Stimulated activated CD8-positive, alpha-beta memory T cell treated with anti-CD3 and anti-CD28 coated beads, Interleukin-15, amount 100 ng/mL, for 48 hours (primary cell): ENCODE data around the gene TAOK2.
"Not testable (repeated sequence)": the region's sequence is repeated elsewhere in the genome, so short reads cannot be mapped to it uniquely, and the experiment has no call there.

Experiments used
- DNase-seq, 2 donors: peaks; one replicate each; pipeline ENCODE4 v3.0.0-alpha.2; 2020; ENCODE audit warnings: low read depth in 2 of 2

The TAOK2 gene

DNA sequence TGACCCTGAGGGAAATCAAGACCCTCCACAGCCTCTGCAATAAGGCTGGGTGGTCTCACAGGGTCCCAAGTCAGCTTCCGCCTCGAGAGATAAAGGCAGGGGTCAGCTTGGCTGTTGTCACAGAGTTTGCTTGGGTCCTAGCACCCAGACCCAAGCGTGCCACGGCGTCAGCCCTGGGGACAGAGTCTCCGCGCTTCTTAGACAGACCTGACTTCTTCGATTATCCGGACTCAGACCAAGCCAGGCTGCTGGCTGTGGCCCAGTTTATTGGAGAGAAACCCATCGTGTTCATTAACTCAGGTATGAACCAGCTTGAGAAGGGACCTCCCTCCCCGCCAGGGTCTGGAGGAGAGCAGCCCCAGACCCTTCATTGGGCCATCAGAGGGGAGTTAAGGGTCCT lies 49.9 kb downstream of the TAOK2 start:
- no peak for DNase-seq

- DNase-seq: no peak
These were observed 50.8 kb downstream of the TAOK2 start for GRCh38 chr16:30024451-30024850.

DNA sequence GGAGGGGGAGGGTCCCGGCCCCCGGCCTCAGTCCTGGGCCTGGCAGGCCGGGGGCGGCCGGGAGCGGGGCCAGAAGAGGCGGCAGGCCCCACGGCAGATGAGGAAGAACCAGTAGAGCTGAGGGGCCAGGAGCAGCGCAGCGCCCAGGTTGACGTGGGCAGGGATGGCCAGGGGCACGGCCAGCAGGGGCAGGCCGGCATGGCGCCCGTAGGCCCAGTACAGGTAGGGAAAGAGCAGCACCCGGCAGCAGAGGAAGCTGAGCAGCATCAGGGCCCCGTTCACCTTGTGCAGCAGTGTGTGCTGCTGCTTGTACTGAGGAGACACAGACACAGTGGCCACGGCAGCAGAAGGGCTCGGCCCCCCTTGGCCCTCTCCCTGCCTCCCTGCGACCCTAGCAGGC lies 51.5 kb downstream of the TAOK2 start:
- DNase-seq: no peak

GRCh38 chr16:30025574-30025973 lies 51.9 kb downstream of the TAOK2 start:
- no peak for DNase-seq

- DNase-seq: no peak
These were observed 52.8 kb downstream of the TAOK2 start for GRCh38 chr16:30026449-30026848.

DNA sequence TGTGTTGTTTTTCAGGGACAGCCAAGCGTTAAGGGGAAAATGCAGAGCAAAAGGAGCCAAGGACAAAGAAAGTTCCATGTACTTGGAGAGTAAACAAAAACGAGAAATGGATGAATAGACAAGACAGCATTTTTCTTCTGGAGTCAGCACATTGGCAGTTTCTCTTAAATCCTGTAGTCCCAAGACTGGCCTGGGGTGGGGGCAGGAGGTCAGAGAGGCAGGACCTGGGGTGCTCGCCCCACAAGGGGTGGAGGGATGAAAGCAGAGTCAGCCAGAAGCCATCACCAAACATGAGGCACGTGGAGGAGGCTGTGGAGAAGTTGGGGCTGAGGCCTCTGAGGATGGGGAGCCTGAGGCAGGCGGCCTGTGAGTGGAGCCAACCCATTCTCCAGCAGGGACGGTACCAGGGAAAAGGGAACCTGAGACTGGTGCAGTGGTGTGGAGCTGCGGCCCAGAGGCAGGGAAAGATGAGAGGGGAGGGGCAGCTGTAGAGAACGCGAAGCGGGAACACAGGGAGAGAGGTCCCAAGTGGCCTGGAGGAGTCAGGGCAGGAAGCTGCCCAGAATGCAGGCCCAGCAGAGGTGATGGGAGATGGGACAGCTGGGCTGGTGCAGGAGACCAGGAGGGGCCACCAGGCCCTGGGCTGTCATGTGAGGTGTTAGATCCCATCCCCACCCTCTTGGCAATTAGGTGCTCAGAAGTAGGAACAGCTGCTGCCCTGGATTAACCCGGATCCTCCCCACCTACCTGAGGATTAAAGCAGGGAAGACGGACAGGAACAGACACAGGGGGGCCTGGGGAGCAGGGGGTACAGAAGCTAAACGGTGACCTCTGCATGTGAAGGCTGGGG lies 54.1 kb downstream of the TAOK2 start:
- no peak for DNase-seq

DNA sequence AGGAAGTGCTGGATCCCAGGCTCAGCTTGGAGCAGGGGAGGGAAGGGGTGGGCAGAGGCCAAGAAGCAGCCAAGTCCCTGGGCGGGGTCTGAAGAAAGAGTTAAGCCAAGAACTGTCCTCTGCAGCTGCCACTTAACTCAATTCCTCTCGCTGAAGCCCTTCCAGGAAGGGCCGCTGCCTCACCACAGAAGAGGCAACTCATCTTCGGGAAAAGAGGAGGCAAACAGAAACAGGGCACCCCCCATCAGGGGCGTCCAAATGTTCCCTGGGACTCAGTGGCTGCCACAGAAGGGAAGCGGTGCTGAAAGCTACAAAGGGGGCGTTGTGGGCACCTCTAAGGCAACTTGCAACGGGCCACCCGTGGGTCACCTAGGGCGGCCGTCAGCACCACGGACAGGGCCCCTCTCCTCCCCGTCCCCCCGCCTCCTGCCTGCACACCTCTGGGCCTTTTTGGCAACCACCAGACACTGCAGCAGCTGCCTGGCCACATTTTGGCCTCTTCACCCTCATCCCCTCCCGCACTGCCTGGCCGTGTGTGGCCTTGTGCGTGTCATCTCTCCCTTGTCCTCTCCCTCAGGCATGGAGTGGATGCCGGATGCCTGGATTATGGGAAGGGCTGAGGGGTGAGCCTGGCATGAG lies 54.9 kb downstream of the TAOK2 start:
- no peak for DNase-seq

DNA sequence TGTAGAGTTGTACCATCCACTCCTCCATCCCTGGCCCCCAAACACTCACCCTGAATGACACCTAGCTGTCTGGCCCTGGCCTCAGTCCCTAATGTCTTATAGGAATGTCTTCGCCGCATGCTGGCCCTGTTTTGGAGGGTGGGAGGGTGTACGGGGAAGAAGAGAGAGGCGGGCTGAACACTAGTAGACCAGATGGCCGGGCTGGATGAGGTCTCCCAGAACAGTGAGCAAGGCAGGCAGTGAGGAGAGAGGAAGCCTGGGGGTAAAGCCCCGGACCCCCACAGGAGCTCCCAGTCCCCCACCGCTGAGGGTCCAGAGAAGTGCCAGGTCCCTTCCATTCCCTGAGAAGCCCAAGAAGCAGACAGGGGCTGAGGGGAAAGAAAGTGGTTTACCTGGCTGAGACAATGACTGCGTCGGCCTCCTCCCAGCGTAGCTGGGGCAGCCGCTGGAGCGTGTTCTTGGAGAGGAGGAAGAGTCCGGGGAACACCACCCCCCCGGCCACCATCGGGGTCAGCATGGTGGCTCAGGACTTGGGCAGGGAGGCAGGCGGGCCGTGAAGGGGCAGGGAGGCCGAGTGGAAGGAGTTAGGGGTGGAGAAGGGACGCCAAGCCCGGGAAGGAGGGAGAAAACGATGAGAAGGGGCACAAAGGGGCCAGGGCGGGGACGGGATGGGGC lies 56.5 kb downstream of the TAOK2 start:
- no peak for DNase-seq

GRCh38 chr16:30030841-30031413 lies 57.3 kb downstream of the TAOK2 start, which contains the start of gene TLCD3B:
Gene TLCD3B (minus strand): TSS chr16:30031271. CDS start chr16:30030527, 744 bp downstream.
- DNase-seq: no peak

DNA sequence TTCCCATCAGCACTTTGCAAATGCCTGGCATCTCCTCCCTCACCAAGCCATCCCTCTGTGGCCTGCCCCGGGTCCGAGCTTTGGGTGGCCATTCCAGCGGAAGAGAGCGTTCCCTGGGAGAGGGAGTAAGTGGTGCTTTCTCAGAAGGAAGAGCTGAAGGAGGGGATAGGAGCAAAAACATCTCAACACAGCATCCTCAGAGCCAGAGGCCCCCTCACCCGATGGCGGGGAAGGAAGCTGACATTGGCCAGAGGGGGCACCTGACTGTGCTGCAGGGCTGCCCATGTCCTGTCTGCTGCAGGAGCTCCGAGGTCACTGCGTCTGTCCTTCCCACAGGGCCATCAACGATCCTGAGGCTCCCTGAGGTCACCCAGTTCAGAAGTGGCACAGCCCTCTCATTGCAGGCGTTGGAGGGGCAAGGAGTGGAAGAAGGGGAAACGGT lies 57.8 kb downstream of the TAOK2 start:
- DNase-seq: no peak

- peak in 1 of 2 donors; percentile 40 for DNase-seq
These were observed 58.6 kb downstream of the TAOK2 start for GRCh38 chr16:30032083-30032819.

DNA sequence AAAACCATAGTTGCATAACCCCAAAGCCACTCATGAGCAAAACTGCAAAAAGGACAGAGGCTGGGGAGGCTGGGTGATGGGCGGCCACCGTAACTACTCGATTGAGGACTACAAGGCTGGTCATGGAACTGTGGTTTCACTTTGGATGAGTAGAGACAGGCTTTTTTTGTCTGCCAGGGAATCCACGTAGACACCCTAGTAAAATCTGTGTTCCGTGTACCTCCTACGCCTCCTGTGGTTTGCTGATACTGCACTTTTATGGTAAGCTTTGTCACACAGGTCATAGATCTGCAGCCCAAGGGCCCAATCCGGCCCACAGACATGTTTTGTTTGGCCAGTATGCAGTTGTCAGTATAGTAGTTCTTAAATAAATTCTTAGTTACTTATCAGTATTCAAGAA lies 59.6 kb downstream of the TAOK2 start:
- DNase-seq: no peak

- no peak for DNase-seq
These were observed 66.6 kb downstream of the TAOK2 start for GRCh38 chr16:30040221-30040620.

GRCh38 chr16:30040690-30041089 lies 67.0 kb downstream of the TAOK2 start:
- not testable (repeated sequence) for DNase-seq

- no peak for DNase-seq
These were observed 68.2 kb downstream of the TAOK2 start for GRCh38 chr16:30041841-30042240.
